Measurements from ENCODE around the gene FBXW4.

Gene FBXW4, protein sequence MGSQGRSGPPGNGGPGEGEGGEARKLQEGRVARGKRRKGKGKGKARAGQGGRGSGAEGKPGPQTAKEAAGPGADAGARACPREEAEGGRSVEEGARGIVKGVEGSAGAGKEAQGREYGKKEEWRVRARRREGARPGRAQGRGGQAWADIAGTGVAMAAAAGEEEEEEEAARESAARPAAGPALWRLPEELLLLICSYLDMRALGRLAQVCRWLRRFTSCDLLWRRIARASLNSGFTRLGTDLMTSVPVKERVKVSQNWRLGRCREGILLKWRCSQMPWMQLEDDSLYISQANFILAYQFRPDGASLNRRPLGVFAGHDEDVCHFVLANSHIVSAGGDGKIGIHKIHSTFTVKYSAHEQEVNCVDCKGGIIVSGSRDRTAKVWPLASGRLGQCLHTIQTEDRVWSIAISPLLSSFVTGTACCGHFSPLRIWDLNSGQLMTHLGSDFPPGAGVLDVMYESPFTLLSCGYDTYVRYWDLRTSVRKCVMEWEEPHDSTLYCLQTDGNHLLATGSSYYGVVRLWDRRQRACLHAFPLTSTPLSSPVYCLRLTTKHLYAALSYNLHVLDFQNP

DNA sequence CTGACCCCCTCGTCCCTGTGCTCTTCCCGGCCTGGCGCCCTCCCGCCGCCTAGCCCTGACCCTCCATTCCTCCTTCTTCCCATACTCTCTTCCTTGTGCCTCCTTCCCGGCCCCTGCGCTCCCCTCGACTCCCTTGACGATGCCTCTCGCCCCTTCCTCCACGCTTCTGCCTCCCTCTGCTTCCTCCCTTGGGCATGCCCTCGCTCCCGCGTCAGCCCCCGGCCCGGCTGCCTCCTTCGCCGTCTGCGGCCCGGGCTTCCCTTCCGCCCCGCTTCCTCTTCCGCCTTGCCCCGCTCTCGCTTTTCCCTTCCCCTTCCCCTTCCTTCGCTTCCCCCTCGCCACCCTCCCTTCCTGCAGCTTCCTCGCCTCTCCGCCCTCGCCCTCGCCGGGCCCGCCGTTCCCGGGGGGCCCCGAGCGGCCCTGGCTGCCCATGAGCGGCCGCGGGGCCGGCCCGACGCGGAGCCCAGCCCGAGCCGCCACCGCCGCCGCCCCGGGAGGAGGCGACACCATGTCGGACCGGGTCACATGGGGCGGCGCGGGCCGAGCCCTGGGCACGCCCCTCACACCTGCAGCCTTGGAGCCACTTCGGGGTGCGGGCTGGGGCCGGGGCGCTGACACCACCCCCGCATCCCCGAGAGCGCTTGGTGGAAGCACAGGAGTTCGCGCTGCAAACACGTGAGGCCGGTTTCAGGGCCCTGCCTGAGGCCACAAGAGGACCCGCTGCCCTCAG is at the start of gene FBXW4:
TSS of gene FBXW4 (minus strand) at position 497 of the 730 bp plus-strand sequence. CDS start at position 432, 65 bp downstream.
- DNase-seq (ENCODE audit: low read depth, low spot score): peak; percentile 57

- no peak for DNase-seq (ENCODE audit: low read depth, low spot score)
Measured at GRCh38 chr10:101744267-101744666, 49.3 kb upstream of the FBXW4 start.

DNA sequence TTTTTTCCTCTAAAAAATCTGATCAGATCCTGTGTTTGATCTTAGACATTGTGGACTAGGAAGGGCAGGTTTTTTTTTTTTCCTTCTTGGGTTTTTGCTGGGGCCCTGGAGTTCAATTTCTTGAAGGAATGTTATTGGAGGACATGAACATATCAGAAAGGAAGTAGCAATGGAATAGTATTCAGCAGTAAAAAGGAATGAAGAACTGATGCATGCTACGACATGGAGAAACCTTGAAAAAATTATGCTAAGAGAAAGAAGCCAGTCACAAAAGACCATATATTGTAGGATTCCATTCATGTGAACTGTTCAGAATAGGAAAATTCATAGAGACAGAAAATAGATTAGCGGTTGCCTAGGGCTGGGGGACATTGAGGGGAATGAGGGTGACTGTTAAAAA is 47.0 kb upstream of the FBXW4 start:
- no peak for DNase-seq (ENCODE audit: low read depth, low spot score)

DNA sequence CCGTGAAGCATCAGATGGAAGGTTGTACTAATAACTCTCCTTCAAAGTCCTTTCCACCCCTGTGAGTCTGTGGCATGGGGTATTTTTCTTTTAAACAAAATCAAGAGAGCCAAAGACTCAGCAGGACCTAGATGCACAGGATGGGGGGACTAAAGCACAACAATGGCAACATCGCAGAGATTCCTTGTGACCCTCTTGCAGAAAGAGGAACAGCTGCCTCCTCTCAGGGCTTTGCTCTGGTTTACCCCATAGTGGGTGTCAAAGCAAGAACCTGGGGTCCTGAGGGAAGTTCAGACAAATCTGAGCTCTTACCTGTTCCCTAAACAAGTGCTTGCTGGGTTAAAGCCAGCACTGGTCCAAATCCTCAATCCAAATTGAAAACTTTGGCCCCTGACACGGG is 41.7 kb upstream of the FBXW4 start:
- no peak for DNase-seq (ENCODE audit: low read depth, low spot score)

GRCh38 chr10:101732096-101732495 is 37.1 kb upstream of the FBXW4 start:
- no peak for DNase-seq (ENCODE audit: low read depth, low spot score)

DNA sequence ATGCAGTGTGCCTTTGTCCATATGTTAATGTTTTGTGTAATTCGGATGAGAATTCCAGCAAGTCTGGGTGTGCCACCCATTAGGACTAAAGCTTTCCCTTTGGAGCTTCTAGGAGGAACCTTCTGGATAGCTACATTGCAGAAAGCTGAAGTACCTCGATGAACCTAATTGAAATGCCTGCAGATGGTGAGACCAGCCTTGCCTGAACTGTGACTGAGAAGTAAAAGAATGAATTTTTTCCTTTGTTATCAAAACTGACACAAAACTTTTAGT is 31.1 kb upstream of the FBXW4 start:
- DNase-seq (ENCODE audit: low read depth, low spot score): no peak

- no peak for DNase-seq (ENCODE audit: low read depth, low spot score)
Measured at GRCh38 chr10:101725296-101726114, 30.5 kb upstream of the FBXW4 start.

DNA sequence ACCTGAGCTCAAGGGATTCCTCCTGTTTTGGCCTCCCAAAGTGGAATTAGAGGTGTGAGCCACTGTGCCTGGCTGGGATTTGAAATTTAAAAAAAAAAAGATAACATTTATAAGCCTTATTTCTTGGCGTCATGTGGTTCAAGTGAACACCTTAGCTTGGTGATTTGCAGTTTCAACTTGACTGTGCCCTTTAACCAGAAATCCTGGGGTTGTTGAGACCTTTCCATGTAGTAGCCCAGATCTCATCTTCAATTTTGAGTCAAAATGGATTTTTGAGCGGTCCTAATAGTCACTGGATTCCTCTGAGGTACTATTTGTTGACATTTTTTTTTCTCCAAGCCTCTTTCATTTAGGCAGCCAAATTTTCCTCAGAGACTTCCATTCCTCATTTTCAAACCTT is 29.5 kb upstream of the FBXW4 start:
- DNase-seq (ENCODE audit: low read depth, low spot score): no peak

- no peak for DNase-seq (ENCODE audit: low read depth, low spot score)
Measured at GRCh38 chr10:101723176-101723575, 28.2 kb upstream of the FBXW4 start.

DNA sequence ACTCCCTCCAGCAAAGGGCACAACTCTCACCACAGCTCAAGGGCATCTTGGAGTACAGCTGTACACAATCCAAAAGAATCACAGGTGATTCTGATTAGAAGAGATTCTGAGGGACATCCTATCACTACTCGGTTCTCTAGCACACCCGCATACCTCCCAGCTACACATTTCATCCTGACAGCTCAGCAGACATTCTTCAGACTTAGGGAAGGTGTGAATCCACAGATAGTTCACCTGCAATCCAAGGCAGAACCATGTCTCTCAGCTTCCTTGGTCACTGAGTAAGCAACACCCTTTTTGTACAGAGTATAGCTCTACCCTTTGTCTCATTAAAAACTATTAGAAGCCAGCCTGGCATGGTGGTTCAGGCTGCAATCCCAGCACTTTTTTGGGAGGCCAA is 26.8 kb upstream of the FBXW4 start:
- DNase-seq (ENCODE audit: low read depth, low spot score): no peak

GRCh38 chr10:101720606-101721230 is 25.7 kb upstream of the FBXW4 start:
- DNase-seq (ENCODE audit: low read depth, low spot score): no peak

DNA sequence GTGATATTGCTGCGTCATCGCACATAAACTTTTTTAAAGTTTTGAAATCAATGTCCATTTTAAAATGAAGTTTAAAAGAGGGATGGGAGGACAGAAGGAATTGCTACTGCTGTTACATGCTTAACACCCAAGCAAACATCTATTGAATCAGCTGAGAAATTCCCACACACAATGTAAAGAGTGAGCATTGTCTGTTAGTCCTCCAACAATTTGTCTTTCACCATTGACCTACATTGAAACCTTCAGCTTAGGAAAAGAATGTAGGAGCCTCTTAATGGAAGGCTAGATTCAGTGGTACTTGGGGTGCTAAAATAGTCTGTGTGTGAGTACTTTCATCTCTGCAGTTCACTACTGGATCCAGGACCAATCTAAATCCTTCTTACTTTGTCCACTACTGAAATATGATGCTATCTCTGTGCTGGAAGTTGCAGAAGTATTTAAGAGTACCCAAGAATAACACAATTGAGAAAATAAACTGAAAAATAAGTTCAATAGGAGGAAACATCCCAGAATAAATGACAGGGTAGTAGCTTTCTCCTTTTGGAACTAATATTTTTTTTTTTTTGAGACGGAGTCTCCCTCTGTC is 23.8 kb upstream of the FBXW4 start:
- DNase-seq (ENCODE audit: low read depth, low spot score): no peak

DNA sequence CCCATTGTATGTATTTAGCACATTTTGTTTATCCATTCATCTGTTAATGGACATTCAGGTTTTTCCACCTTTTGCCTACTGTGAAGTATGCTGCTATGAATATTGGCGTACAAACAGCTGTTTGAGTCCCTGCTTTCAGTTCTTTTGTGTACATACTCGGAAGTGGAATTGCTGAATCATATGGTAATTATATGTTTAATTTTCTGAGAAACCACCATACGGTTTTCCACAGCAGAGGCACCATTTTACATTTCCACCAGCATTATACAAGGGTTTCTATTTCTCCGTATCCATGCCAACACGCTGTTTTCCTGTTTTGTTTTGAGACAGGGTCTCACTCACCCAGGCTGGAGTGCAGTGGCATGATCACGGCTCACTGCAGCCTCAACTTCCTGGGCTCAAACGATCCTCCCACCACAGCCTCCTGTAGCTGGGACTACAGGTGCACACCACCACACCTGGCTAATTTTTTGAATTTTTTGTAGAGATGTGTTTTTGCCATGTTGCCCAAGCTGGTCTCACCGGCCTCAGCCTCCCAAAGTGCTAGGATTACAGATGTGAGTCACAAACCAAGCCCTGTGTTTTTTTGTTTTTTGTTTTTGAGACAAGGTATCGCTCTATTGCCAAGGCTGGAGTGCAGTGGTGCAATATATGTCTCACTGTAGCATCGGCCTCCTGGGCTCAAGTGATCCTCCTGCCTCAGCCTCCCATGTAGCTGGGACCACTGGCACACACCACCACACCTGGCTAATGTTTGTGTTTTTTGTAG is 22.1 kb upstream of the FBXW4 start:
- no peak for DNase-seq (ENCODE audit: low read depth, low spot score)

GRCh38 chr10:101712997-101713396 is 18.0 kb upstream of the FBXW4 start:
- DNase-seq (ENCODE audit: low read depth, low spot score): no peak

DNA sequence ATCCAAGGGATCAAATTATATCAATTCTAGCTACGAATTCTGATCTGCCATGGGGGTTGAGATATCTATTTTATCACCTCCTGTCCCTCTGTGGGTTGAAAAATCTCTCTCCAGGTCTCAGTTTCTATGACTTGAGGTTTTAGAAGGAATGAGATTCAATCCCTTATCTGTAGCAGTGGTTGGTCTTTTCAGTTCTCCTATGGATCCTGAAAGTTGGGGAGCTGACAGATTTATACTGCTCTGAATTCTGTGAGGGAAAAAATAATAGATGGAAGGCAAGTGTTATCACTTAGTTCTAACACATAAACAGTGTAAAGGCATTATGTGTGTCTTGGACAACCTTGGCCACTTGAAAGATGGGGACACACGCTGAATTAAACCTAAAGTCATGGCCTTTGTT is 15.8 kb upstream of the FBXW4 start:
- no peak for DNase-seq (ENCODE audit: low read depth, low spot score)

- DNase-seq (ENCODE audit: low read depth, low spot score): peak; percentile 39
Measured at GRCh38 chr10:101710059-101710695, 15.2 kb upstream of the FBXW4 start.

GRCh38 chr10:101709359-101710058 is 14.5 kb upstream of the FBXW4 start:
- no peak for DNase-seq (ENCODE audit: low read depth, low spot score)

DNA sequence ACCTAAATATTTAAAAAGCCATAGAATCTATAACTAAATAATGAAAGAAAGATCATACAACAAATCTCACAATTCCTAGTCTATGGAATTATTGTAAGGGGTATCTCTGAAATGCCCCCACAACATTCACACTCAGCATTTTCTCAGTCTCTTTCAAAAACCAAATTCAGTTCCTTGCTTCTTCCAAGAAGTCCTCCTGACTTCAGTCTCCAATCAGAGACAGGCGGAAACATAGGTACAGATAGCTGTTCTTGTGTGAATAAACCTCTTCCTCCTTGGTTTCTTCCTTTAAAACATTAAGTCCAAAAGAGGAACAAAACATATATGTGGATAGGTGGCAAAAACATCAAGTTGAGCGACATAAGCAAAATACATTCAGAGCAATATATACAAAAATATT is 13.9 kb upstream of the FBXW4 start:
- no peak for DNase-seq (ENCODE audit: low read depth, low spot score)

DNA sequence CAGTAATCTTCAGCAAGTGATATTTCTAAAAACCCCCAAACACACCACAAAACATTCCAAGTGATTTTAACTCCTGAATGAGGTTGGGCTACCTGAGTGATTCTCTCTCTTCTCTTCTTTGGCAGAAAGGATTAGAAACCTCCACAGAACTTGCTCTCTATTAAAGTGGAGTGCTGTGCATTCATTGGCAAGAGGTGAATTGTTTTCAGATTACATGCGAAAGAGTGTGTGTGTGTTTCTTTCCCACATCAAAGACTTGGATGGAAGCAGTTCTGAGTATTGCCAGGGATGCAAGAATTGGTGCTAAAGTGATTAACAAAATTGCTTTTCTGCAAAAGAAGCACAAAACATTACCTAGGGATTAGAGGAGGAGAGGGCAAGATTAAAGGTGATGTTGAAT is 13.1 kb upstream of the FBXW4 start:
- no peak for DNase-seq (ENCODE audit: low read depth, low spot score)

Data from ELF-1 (cell line).